Dendritic cell treated with granulocyte-macrophage colony-stimulating factor and Interleukin-4, amounts not matched to agents 40 ng/mL and 50 ng/mL, for 4 days (primary cell): ENCODE results near the gene HSPA6.
"Not testable (repeated sequence)": the region's sequence is repeated elsewhere in the genome, so short reads cannot be mapped to it uniquely, and the experiment has no call there.

Source experiments
- H3K27ac Mint-ChIP-seq: one replicate; pipeline ENCODE4 v1.8.0; 2022; ENCODE audit warnings: mild to moderate bottlenecking, mixed read lengths
- H3K27me3 Mint-ChIP-seq: one replicate; pipeline ENCODE4 v1.8.0; 2022; ENCODE audit warnings: mild to moderate bottlenecking, mixed read lengths
- H3K36me3 Mint-ChIP-seq: one replicate; pipeline ENCODE4 v1.8.0; 2022; ENCODE audit warnings: low read depth, mixed read lengths
- H3K4me1 Mint-ChIP-seq: one replicate; pipeline ENCODE4 v1.8.0; 2022; ENCODE audit warnings: low read depth, mixed read lengths
- H3K4me3 Mint-ChIP-seq: one replicate; pipeline ENCODE4 v1.8.0; 2022; ENCODE audit warnings: mild to moderate bottlenecking, moderate library complexity, mixed read lengths
- H3K9me3 Mint-ChIP-seq: one replicate; pipeline ENCODE4 v1.8.0; 2022; ENCODE audit warnings: mixed read lengths
- intact Hi-C: fragments of 100-400 bp; cut with micrococcal nuclease; formaldehyde crosslinking; loops from one replicate; pipeline ENCODE4 v1.15.0; 2022

HSPA6 gene

DNA sequence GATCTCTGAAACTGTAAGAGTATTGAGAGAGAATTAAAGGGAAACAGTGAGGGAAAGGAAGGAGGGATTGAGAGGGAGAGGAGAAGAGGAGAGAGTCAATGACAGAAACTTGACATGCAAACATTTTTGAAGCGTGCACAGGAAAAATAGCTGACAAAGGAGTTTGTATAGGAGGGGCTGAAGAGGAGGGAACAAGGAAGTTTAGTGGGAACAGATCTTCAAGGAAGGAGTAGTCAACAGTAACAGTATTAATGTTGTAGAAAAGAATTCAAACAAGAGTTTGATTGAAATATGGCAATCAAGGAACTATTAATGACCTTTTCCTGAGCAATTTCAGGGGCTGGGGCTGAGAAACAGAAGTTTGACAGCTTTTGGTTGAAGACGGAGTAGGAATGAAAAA is 29.3 kb downstream of the HSPA6 start:
- not testable (repeated sequence) for H3K4me3 Mint-ChIP-seq, H3K9me3 Mint-ChIP-seq, H3K36me3 Mint-ChIP-seq, H3K27me3 Mint-ChIP-seq
- intact Hi-C loops: loop anchor here (10.0 kb wide), 1 partner anchor 81 kb away; the partner anchor contains the start of gene FCGR3B
- Mint-ChIP-seq H3K27ac (peak overlapping the region; percentile 89), H3K4me1 (peaks cover 44% of the 10 kb centered on the region)

DNA sequence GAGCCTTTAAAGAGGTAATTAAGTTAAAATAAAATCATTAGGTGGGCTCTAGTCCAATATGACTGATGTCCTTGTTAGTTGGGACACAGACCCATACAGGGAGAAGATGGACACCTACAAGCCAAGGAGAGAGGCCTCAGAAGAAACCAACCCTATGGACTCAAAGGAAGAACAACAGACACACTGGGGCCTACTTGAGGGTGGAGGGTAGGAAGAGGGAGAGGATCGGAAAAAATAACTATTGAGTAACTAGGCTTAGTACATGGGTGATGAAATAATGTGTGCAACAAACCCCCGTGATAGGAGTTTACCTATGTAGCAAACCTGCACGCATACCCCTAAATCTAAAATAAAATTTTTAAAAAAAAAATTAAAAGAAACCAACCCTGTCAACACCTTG is 30.0 kb downstream of the HSPA6 start:
- intact Hi-C loops: loop anchor here (10.0 kb wide), 1 partner anchor 80 kb away; the partner anchor contains the start of gene FCGR3B
- Mint-ChIP-seq H3K27ac (peak overlapping the region; percentile 89), H3K4me1 (peaks cover 42% of the 10 kb centered on the region), H3K4me3 (peak overlapping the region; percentile 9)
- not testable (repeated sequence) for H3K36me3 Mint-ChIP-seq, H3K9me3 Mint-ChIP-seq, H3K27me3 Mint-ChIP-seq

DNA sequence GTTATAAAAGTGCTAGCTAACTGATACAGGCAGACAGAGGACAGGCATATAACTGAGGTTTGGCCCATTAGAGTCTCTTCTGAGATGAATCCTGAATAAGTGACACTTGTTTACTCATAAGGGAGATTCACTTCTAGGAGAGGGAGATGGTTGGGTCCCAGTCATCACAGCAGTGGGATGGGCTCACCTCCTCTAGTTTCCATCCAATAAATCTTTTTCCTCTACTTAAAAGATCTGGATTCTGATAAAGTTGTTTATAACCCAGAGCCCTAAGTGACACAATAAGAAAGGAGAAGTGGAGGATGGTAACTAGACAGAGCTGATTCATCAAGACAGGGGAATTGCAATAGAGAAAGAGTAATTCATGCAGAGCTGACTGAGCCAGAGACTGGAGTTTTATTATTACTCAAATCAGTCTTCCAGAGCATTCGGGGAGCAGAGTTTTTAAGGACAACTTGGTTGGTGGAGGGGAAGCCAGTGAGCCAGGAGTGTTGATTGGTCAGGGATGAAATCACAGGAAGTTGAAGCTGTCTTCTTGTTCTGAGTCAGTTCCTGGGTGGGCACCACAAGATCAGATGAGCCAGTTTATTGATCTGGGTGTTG is 30.6 kb downstream of the HSPA6 start:
- not testable (repeated sequence) for H3K9me3 Mint-ChIP-seq, H3K36me3 Mint-ChIP-seq, H3K4me3 Mint-ChIP-seq, H3K27me3 Mint-ChIP-seq
- H3K4me1 Mint-ChIP-seq: peaks cover 37% of the 10 kb centered on the region
- peak overlapping the region; percentile 89 for H3K27ac Mint-ChIP-seq
- intact Hi-C loops: loop anchor here (10.0 kb wide), 1 partner anchor 80 kb away; the partner anchor contains the start of gene FCGR3B

DNA sequence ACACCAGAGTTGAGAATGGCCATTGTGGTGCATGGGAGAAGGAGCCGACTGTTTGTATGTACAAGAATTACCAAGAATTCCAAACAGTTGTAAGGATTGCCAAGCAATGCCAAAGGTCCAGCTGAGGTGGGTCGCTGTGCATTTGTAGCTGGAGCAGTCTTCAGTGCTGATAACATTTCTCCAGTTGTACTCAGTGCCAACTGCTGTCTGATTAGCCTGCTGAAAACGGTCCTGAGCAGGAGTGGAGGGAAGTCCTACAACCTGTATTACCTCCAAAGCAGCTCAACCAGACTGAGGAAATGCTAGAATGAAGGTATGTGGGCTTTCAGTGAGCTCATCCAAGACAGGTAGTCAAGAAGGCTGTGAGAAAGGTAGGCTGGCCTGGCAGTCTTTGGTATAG is 31.8 kb downstream of the HSPA6 start:
- H3K9me3 Mint-ChIP-seq, H3K36me3 Mint-ChIP-seq, H3K27me3 Mint-ChIP-seq, H3K4me3 Mint-ChIP-seq: not testable (repeated sequence)
- H3K27ac Mint-ChIP-seq: peak overlapping the region; percentile 89
- intact Hi-C loops: loop anchor here (10.0 kb wide), 1 partner anchor 79 kb away; the partner anchor contains the start of gene FCGR3B
- H3K4me1 Mint-ChIP-seq: peaks cover 35% of the 10 kb centered on the region

DNA sequence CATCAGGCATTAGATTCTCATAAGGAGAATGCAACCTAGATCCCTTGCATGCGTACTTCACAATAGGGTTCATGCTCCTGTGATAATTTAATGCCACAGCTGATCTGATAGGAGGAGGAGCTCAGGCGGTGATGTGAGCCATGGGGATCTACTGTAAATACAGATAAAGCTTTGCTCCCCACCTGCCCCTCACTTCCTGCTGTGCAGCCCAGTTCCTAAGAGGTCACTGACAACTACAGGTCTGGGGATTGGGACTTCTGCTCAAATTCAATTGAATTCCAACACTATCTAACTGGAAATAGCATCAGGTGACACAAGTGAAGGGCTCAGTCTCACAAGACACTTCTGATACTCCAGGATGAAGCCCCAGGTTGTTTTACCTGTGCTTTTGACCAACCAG is 32.6 kb downstream of the HSPA6 start:
- not testable (repeated sequence) for H3K27ac Mint-ChIP-seq, H3K36me3 Mint-ChIP-seq, H3K4me3 Mint-ChIP-seq, H3K27me3 Mint-ChIP-seq, H3K9me3 Mint-ChIP-seq
- H3K4me1 Mint-ChIP-seq: peaks cover 32% of the 10 kb centered on the region
- intact Hi-C loops: loop anchor here (10.0 kb wide), 1 partner anchor 78 kb away; the partner anchor contains the start of gene FCGR3B

DNA sequence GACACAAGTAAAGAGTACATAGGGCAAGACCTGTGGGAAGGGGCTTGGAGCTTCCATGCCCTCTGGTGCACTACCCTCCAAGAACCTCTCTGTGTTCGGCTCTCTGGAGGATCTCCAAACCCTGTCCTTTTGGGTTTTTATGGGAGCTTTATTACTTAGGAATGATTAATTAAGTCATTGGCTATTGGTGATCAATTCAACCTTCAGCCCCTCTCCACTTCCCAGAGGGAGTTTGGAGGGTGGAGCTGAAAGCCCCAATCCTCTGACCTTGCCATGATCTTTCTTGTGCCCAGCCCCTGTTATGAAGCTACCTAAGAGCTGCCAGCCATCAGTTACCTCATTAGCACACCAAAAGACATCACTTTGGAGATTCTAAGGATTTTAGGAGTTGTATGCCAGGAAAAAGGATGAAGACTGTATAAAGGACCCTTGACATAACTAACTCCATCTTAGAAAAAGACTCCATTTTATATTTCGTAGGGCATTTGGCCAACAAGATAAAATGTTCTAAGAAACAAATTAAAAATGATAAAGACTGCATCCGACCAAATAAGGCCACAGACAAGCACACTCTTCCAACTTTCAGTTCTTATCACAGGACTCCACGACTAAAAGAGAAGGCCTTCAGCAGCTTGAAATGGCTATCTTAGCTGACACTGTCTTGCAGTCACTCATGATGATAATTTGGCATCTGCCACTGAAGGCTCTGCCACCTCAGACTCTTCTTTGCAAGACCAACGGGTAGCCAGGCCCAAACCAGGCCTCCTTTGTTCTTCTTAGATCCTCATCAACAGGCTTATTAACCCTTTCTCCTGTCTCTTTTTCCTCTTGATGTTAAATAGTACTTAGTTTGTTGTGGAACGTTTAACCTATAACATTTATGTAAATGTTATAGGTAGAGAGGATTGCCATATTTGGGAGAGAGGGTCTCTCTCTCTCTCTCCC is 33.4 kb downstream of the HSPA6 start:
- H3K36me3 Mint-ChIP-seq, H3K27ac Mint-ChIP-seq, H3K9me3 Mint-ChIP-seq, H3K4me3 Mint-ChIP-seq, H3K27me3 Mint-ChIP-seq: not testable (repeated sequence)
- peaks cover 32% of the 10 kb centered on the region for H3K4me1 Mint-ChIP-seq
- intact Hi-C loops: loop anchor here (10.0 kb wide), 1 partner anchor 77 kb away; the partner anchor contains the start of gene FCGR3B

DNA sequence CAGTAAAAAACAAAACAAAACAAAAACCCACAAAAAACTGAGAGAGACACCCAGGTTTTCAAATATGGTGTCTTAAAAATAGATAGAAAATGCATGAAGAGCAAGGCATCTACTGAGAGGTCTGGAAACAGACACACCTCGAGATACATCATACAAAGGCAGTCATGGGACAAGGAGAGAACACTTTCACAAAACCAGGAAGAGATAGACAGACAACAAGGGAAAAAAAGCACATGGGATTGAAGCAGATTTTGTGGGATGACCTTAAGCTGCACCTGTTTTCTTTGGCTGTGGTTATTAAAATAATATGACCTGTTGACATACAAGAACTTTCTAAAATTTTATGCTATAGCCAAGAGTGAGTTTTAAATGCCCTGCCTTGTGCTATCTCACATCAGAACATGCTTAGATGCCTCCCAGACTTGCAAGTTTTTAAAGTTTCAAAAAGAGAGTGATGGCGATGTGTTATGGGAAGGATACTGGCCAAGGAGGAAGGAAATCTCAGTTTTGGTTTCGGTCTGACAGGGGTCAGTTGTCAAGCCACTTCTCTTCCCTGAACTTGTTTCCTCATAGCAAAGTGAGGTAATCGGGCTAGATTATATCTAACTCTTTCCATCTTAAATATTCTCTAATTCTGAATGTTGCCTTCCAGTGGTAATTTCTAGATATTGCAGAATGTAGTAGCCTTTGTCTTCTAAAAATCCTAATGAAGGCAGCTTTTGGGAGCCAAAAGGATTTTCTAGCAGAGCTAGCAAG is 36.8 kb downstream of the HSPA6 start:
- intact Hi-C loops: loop anchor here (10.0 kb wide), 1 partner anchor 174 kb away; no protein-coding TSS in a partner anchor
- not testable (repeated sequence) for H3K36me3 Mint-ChIP-seq, H3K4me3 Mint-ChIP-seq, H3K9me3 Mint-ChIP-seq, H3K27me3 Mint-ChIP-seq
- H3K27ac Mint-ChIP-seq: peak overlapping the region; percentile 74
- peaks cover 19% of the 10 kb centered on the region for H3K4me1 Mint-ChIP-seq

DNA sequence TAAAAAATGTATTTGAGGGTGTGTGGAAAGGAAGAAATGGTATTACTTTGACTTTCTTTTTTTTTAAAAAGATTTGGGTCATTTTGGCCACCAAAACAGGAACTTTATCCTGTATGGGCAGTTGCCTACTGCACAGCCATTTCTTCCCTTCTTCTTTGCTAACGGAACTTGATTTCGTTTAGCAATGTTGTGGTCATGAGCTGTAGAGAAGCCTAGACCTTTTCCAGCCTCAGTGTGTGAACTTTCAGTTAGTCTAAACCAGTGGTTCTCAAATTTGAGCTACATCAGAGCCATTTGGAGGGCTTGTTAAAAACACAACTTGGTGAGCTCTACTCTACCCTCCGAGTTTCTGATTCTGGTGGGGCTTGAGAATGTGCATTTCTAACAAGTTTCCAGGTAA is 38.1 kb downstream of the HSPA6 start:
- not testable (repeated sequence) for H3K9me3 Mint-ChIP-seq, H3K27me3 Mint-ChIP-seq, H3K36me3 Mint-ChIP-seq, H3K4me3 Mint-ChIP-seq
- intact Hi-C loops: loop anchor here (10.0 kb wide), 1 partner anchor 172 kb away; no protein-coding TSS in a partner anchor
- Mint-ChIP-seq H3K27ac (peak overlapping the region; percentile 76), H3K4me1 (peaks cover 22% of the 10 kb centered on the region)

DNA sequence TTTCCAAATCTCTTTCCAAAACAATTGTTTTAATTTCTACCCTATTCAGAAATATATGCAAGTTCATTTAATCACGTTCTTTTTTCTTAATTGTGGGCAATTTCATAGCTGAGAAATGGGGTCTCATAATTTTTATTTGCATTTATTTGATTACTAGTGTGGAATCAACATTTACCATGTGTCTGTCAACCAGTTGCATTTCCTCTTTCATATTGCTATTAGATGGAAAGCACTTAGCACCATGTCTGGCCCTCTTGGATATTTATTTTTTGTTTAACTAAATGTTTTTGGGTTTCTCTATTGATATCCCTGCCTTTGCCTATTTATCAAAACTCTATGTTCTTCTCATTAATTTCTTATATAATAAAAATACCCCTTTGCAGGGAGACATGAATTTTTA is 39.2 kb downstream of the HSPA6 start:
- not testable (repeated sequence) for H3K36me3 Mint-ChIP-seq, H3K27ac Mint-ChIP-seq, H3K9me3 Mint-ChIP-seq, H3K27me3 Mint-ChIP-seq, H3K4me3 Mint-ChIP-seq
- intact Hi-C loops: loop anchor here (10.0 kb wide), 1 partner anchor 171 kb away; no protein-coding TSS in a partner anchor
- peaks cover 22% of the 10 kb centered on the region for H3K4me1 Mint-ChIP-seq

DNA sequence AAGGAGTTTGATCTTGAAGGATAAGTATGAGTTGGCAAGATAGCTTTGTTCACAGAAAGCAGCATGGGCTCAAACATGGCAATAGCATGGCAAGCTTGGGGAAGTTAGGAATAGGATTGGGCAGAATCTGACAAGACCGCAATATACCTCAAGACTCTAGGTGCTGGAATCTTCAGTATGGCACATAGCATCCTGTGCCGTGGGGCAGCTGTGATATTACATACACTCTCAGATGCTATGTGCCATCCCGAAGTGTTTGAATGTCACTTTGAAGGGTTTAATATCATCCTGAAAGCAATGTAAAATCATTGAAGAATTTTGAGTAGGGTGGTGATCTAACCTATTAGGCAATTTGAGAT is 42.2 kb downstream of the HSPA6 start:
- H3K9me3 Mint-ChIP-seq, H3K36me3 Mint-ChIP-seq, H3K4me3 Mint-ChIP-seq, H3K27me3 Mint-ChIP-seq: not testable (repeated sequence)
- peak overlapping the region; percentile 78 for H3K27ac Mint-ChIP-seq
- intact Hi-C loops: loop anchor here (10.0 kb wide), 1 partner anchor 168 kb away; no protein-coding TSS in a partner anchor
- peaks cover 22% of the 10 kb centered on the region for H3K4me1 Mint-ChIP-seq

DNA sequence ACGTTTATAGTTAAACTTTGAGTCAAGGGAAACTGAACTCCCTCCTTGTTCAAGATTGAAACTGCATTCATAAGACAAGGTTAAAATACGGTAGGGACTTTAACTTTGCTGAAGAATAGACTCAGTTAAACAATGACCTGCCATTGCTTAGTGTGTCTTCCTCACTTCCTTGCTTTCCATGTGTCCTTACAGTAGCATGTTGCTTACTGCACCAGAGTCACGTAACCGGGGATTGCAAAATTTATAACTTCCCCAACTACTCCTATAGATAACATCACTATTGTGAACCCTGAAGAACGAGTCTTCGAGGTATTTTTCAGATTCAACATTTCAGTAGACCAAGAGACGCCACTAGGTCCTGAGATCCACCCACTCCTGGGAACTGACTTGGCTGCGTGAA is 47.4 kb downstream of the HSPA6 start:
- H3K36me3 Mint-ChIP-seq, H3K27me3 Mint-ChIP-seq, H3K9me3 Mint-ChIP-seq, H3K27ac Mint-ChIP-seq, intact Hi-C loops, H3K4me3 Mint-ChIP-seq: not testable (repeated sequence)
- H3K4me1 Mint-ChIP-seq: peaks cover 12% of the 10 kb centered on the region
